MM.1S (cell line): Measurements from ENCODE around the gene TMEM163.

Experiments
- DNase-seq: peaks from one replicate; pipeline ENCODE4 v3.0.0-alpha.2; 2015
- H2AFZ ChIP-seq: fragments of 300-600 bp; sonication (generic); 2 replicates; pipeline ENCODE4 v1.6.0; 2016; ENCODE audit warnings: antibody characterized with exemption, low read length
- H3F3A ChIP-seq: fragments of 300-600 bp; sonication (generic); 2 replicates; pipeline ENCODE4 v1.6.1; 2016; ENCODE audit warnings: mild to moderate bottlenecking, antibody characterized with exemption, low read length, moderate library complexity, mixed read lengths; ENCODE audit not compliant: insufficient read depth
- H3K27ac ChIP-seq: fragments of 300-600 bp; sonication (generic); 2 replicates; pipeline ENCODE4 v1.5.1; 2016; ENCODE audit warnings: mild to moderate bottlenecking, low read length
- H3K27me3 ChIP-seq: fragments of 300-600 bp; sonication (generic); replicated peaks from 2 replicates; pipeline ENCODE4 v1.6.0; 2016; ENCODE audit warnings: low read length; ENCODE audit not compliant: insufficient read depth
- H3K36me3 ChIP-seq: fragments of 300-600 bp; sonication (generic); replicated peaks from 2 replicates; pipeline ENCODE4 v1.6.1; 2016; ENCODE audit warnings: mild to moderate bottlenecking, low read length, mixed read lengths; ENCODE audit not compliant: insufficient read depth
- H3K4me1 ChIP-seq: fragments of 300-600 bp; sonication (generic); 2 replicates; pipeline ENCODE4 v1.6.1; 2016; ENCODE audit warnings: low read length, mixed read lengths
- H3K4me2 ChIP-seq: fragments of 300-600 bp; sonication (generic); 2 replicates; pipeline ENCODE4 v1.6.0; 2016; ENCODE audit warnings: low read depth, low read length
- H3K4me3 ChIP-seq: fragments of 300-600 bp; sonication (generic); 2 replicates; pipeline ENCODE4 v1.5.1; 2016; ENCODE audit warnings: low read length, mixed read lengths
- H3K79me2 ChIP-seq: fragments of 300-600 bp; sonication (generic); 2 replicates; pipeline ENCODE4 v1.6.1; 2016; ENCODE audit warnings: mixed run types, low read length, mixed read lengths
- H3K9ac ChIP-seq: fragments of 300-600 bp; sonication (generic); 2 replicates; pipeline ENCODE4 v1.6.1; 2016; ENCODE audit warnings: low read length, mixed read lengths
- H3K9me2 ChIP-seq: fragments of 300-600 bp; sonication (generic); replicated peaks from 2 replicates; pipeline ENCODE4 v1.6.1; 2016; ENCODE audit warnings: mild to moderate bottlenecking, low read length, mixed read lengths; ENCODE audit not compliant: insufficient read depth
- H3K9me3 ChIP-seq: fragments of 300-600 bp; sonication (generic); replicated peaks from 2 replicates; pipeline ENCODE4 v1.6.1; 2016; ENCODE audit warnings: mild to moderate bottlenecking, low read length, mixed read lengths; ENCODE audit not compliant: insufficient read depth
- H4K20me1 ChIP-seq: fragments of 300-600 bp; sonication (generic); 2 replicates; pipeline ENCODE4 v1.6.1; 2016; ENCODE audit warnings: mild to moderate bottlenecking, low read length, moderate library complexity, mixed read lengths; ENCODE audit not compliant: insufficient read depth
- CTCF ChIP-seq: fragments of 300-600 bp; sonication (generic); IDR thresholded peaks from 2 replicates; pipeline ENCODE4 v1.5.1; 2016; ENCODE audit warnings: antibody characterized with exemption, low read length, mixed read lengths
- EZH2 ChIP-seq: fragments of 300-600 bp; sonication (generic); optimal IDR thresholded peaks from 2 replicates; pipeline ENCODE3; 2017; ENCODE audit warnings: low read depth, mild to moderate bottlenecking, antibody characterized with exemption, low read length, mixed read lengths
- EZH2phosphoT487 ChIP-seq: fragments of 300-600 bp; sonication (generic); IDR thresholded peaks from 2 replicates; pipeline ENCODE4 v1.6.1; 2018; ENCODE audit warnings: antibody characterized with exemption, low read length

The TMEM163 gene

GRCh38 chr2:134670955-134671354 is 47.8 kb downstream of the TMEM163 start:
- H3F3A ChIP-seq: no peaks in the 10 kb centered on the region
- H3K4me3 ChIP-seq: no peak overlapping the region
- no peaks in the 10 kb centered on the region for H3K4me1 ChIP-seq
- no peak overlapping the region for H3K9ac ChIP-seq
- no peaks in the 10 kb centered on the region for H3K79me2 ChIP-seq
- H3K27me3 ChIP-seq: no peaks in the 10 kb centered on the region
- no peak for DNase-seq
- no peaks in the 10 kb centered on the region for H3K9me2 ChIP-seq
- H3K9me3 ChIP-seq: no peaks in the 10 kb centered on the region
- TF ChIP-seq CTCF: no peak
- H3K4me2 ChIP-seq: no peak overlapping the region
- no peaks in the 10 kb centered on the region for H3K36me3 ChIP-seq
- H2AFZ ChIP-seq: no peak overlapping the region
- no peak overlapping the region for H3K27ac ChIP-seq
- H4K20me1 ChIP-seq: no peaks in the 10 kb centered on the region

- H3K27me3 ChIP-seq: no peaks in the 10 kb centered on the region
- no peak overlapping the region for H3K4me2 ChIP-seq
- no peak overlapping the region for H3K27ac ChIP-seq
- no peaks in the 10 kb centered on the region for H3K4me1 ChIP-seq
- no peak overlapping the region for H2AFZ ChIP-seq
- H3K36me3 ChIP-seq: no peaks in the 10 kb centered on the region
- no peak overlapping the region for H3K4me3 ChIP-seq
- no peaks in the 10 kb centered on the region for H3K9me3 ChIP-seq
- no peaks in the 10 kb centered on the region for H4K20me1 ChIP-seq
- no peaks in the 10 kb centered on the region for H3K79me2 ChIP-seq
- DNase-seq: no peak
- no peak overlapping the region for H3K9ac ChIP-seq
- no peaks in the 10 kb centered on the region for H3K9me2 ChIP-seq
- no peaks in the 10 kb centered on the region for H3F3A ChIP-seq
- no peak for TF ChIP-seq CTCF
- TF ChIP-seq EZH2phosphoT487: no peak
- TF ChIP-seq EZH2: no peak
Measured at GRCh38 chr2:134669731-134670669, 48.8 kb downstream of the TMEM163 start.

GRCh38 chr2:134668821-134669220 is 50.0 kb downstream of the TMEM163 start:
- Histone ChIP-seq H2AFZ (no peak overlapping the region), H3K4me3 (no peak overlapping the region), H3K79me2 (no peaks in the 10 kb centered on the region), H4K20me1 (no peaks in the 10 kb centered on the region), H3K27me3 (no peaks in the 10 kb centered on the region), H3K4me1 (no peaks in the 10 kb centered on the region), H3K27ac (no peak overlapping the region), H3F3A (no peaks in the 10 kb centered on the region), H3K9me2 (no peaks in the 10 kb centered on the region), H3K9ac (no peak overlapping the region), H3K36me3 (no peaks in the 10 kb centered on the region), H3K9me3 (no peaks in the 10 kb centered on the region), H3K4me2 (no peak overlapping the region)
- TF ChIP-seq EZH2phosphoT487: no peak
- TF ChIP-seq EZH2: no peak
- no peak for TF ChIP-seq CTCF
- DNase-seq: no peak
